ENCODE data around the gene CKS1B.
A peak's percentile ranks its signal among the peaks of the same experiment; 100 is the strongest.

The CKS1B gene

GRCh38 chr1:155003766-155004351 lies 29.4 kb downstream of the CKS1B start:
- TF ChIP-seq POLR2AphosphoS5 (IDR thresholded peaks at IDR 0.05; ENCODE audit: low read depth, low read length) (no peak), TAF1 (IDR thresholded peaks at IDR 0.05; ENCODE audit: borderline replicate concordance, insufficient read depth, low read length) (no peak)
- TF ChIP-seq, protein P1, sequence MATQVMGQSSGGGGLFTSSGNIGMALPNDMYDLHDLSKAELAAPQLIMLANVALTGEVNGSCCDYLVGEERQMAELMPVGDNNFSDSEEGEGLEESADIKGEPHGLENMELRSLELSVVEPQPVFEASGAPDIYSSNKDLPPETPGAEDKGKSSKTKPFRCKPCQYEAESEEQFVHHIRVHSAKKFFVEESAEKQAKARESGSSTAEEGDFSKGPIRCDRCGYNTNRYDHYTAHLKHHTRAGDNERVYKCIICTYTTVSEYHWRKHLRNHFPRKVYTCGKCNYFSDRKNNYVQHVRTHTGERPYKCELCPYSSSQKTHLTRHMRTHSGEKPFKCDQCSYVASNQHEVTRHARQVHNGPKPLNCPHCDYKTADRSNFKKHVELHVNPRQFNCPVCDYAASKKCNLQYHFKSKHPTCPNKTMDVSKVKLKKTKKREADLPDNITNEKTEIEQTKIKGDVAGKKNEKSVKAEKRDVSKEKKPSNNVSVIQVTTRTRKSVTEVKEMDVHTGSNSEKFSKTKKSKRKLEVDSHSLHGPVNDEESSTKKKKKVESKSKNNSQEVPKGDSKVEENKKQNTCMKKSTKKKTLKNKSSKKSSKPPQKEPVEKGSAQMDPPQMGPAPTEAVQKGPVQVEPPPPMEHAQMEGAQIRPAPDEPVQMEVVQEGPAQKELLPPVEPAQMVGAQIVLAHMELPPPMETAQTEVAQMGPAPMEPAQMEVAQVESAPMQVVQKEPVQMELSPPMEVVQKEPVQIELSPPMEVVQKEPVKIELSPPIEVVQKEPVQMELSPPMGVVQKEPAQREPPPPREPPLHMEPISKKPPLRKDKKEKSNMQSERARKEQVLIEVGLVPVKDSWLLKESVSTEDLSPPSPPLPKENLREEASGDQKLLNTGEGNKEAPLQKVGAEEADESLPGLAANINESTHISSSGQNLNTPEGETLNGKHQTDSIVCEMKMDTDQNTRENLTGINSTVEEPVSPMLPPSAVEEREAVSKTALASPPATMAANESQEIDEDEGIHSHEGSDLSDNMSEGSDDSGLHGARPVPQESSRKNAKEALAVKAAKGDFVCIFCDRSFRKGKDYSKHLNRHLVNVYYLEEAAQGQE (IDR thresholded peaks at IDR 0.05; ENCODE audit: insufficient read depth in 1 of 2, low read depth in 2 of 2, low read length in 2 of 2) = 0 out of 4 replicates have a peak, but pooled peaks of 1 of the 2 experiments have one; percentile 6

DNA sequence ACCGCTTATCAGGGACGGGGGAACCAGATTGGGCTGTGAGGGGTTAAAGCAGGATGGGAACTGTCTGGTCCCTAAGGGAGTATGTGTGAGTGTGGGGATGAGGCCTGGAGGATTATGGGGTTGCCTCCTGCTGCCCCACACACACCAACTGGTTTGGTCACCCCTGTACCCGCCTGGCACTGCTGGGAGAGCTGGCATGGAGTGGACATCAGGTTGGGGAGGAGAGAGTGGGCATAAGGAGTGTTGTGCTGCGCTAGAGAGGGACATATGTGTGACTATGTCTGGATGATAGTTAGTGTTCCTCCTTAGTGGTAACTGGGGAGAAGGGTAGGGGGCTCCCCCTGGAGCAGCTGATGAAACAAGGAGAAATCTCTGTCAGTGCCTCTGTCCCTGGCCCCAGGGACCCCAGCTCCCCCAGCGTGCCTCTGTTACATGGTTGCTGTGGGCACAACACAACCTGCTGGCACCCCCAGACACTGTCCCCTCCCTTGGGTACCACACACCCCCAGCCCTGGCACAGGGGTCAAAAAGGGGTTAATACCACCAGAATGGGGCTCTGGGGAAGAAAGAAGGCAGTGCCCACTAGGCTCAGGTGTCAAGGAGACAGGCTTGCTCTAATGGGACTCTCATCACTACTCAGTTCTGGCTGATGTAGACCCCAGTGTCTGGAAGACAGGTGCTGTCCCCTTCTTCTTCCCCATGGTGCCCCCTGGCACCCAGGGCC lies 30.0 kb downstream of the CKS1B start:
- TF ChIP-seq, protein P1 (IDR thresholded peaks at IDR 0.05; ENCODE audit: insufficient read depth in 1 of 2, low read depth in 2 of 2, low read length in 2 of 2) = no peak
- no peak for TF ChIP-seq FOXP2 (optimal IDR thresholded peaks at IDR 0.05; ENCODE audit: borderline replicate concordance, extremely low read depth, extremely low read length, insufficient read depth)
- TF ChIP-seq SIN3A (IDR thresholded peaks at IDR 0.05; ENCODE audit: borderline replicate concordance, insufficient read depth, low read length) = no peak
- TF ChIP-seq POLR2AphosphoS5 (IDR thresholded peaks at IDR 0.05; ENCODE audit: low read depth, low read length) = no peak
- no peak for TF ChIP-seq TAF1 (IDR thresholded peaks at IDR 0.05; ENCODE audit: borderline replicate concordance, insufficient read depth, low read length)

DNA sequence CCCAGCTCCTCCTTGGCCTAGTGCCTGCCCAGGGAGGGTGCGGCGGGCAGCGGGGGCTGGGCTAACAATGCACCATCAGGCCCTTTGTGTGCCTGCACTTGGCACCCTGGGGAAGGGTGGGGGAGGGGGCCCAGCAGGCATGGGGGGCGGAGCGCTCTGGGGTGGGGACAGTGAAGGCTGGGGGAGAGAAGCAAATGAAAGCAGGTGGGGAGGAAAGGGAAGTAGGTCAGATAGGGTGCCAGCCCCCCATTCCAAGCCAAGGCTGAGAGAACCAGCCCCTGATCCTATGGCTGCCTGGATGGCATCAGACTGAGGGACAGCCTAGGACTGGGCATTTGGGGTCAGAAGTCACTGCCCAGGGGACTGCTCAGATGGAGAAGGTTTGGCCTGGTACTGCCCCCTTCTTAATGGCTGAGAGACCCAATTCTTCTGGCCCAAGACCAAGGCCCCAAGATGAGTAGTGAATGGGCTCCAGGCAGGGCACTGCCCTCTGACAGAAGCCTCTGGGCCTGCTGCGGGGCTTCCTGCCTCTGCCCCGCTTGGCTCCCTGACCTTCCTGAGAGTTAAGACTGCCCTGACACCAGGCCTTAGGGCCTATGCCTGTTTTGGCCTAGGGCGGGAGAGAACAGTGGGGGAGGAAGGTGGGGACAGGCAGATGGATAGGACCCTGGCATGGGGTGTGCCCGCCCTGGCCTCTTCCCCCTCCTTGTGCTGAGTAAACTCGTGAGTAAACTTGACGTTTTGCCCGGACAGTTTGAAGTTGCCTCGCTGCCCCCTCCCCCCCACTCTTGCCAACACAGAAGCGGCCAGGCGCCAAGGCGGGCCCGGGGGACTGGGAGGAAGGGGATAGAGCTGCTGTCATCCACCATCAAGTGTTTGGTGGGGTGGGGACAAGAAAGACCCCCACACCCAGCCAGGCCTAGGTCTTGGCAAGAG lies 30.9 kb downstream of the CKS1B start:
- TF ChIP-seq SIN3A (IDR thresholded peaks at IDR 0.05; ENCODE audit: borderline replicate concordance, insufficient read depth, low read length) (no peak), POLR2AphosphoS5 (IDR thresholded peaks at IDR 0.05; ENCODE audit: low read depth, low read length) (no peak), TAF1 (IDR thresholded peaks at IDR 0.05; ENCODE audit: borderline replicate concordance, insufficient read depth, low read length) (no peak), FOXP2 (optimal IDR thresholded peaks at IDR 0.05; ENCODE audit: borderline replicate concordance, extremely low read depth, extremely low read length, insufficient read depth) (no peak)
- TF ChIP-seq, protein P1 (IDR thresholded peaks at IDR 0.05; ENCODE audit: insufficient read depth in 1 of 2, low read depth in 2 of 2, low read length in 2 of 2) = no peak

DNA sequence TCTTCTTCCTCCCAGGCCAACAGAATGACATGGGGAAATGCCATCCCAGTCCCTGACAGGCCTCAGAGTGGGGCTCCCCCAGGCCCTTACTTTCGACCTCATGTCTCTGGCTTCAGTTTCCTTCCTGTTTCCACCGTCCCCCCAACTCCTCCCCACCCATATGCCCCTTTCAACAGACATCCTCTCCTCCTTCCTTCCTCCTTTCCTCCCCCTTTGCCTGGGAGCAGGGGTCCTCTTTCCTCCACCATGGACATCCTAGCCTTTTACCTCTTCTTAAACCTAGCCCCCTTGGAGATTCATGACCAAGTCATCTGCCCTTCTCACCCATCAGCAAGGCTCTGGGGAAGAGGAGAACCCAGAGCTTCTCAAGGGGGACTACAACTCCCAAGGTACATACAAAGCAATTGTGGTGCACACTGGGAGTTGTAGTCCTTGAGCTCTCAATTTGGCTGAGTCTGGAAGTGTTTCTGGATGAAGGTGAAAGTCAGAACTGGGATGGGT lies 32.2 kb downstream of the CKS1B start:
- TF ChIP-seq, protein P1 (IDR thresholded peaks at IDR 0.05; ENCODE audit: insufficient read depth in 1 of 2, low read depth in 2 of 2, low read length in 2 of 2) = no peak
- no peak for TF ChIP-seq TAF1 (IDR thresholded peaks at IDR 0.05; ENCODE audit: borderline replicate concordance, insufficient read depth, low read length)
- TF ChIP-seq POLR2AphosphoS5 (IDR thresholded peaks at IDR 0.05; ENCODE audit: low read depth, low read length) = no peak
- no peak for TF ChIP-seq SIN3A (IDR thresholded peaks at IDR 0.05; ENCODE audit: borderline replicate concordance, insufficient read depth, low read length)
- no peak for TF ChIP-seq FOXP2 (optimal IDR thresholded peaks at IDR 0.05; ENCODE audit: borderline replicate concordance, extremely low read depth, extremely low read length, insufficient read depth)
